Measurements from ENCODE around the gene ZNF575.

Gene ZNF575, protein sequence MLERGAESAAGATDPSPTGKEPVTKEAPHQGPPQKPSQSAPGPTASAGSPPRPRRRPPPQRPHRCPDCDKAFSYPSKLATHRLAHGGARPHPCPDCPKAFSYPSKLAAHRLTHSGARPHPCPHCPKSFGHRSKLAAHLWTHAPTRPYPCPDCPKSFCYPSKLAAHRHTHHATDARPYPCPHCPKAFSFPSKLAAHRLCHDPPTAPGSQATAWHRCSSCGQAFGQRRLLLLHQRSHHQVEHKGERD

DNA sequence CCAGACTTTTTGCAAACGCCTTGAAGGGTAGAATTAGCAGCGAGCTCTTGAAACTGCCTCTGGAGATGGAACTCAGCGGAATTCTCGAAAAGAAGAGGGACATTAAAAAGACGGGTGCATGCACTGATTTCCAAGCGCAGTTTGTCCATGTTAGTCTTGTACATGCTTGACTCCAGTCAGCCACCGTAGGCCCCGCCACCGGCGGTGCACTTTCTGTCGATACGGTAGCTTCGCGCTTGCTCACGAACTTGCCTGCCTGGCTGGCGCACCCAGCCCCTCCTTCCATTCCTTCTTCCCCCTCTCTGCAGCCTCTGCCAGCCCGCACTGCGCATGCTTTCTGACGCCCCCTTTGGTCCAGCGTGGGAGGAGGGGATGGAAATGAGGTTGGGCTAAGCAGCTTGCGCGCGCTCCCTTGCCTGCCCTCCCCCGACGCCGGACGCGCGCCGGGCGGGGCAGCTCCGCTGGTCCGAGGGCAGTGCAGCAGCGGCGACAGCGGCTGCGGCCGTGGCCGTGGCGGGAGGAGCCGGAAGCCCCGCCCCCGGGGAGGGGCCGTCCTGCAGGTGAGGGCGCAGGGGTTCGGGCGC lies at the start of gene ZNF575:
TSS of gene ZNF575 (plus strand) at position 227 of the 584 bp plus-strand sequence. CDS start 1,235 bp downstream, outside the sequence.
- H3K4me3 ChIP-seq (ENCODE audit: low read depth, low read length): peak within 1 kb of the TSS; percentile 77

DNA sequence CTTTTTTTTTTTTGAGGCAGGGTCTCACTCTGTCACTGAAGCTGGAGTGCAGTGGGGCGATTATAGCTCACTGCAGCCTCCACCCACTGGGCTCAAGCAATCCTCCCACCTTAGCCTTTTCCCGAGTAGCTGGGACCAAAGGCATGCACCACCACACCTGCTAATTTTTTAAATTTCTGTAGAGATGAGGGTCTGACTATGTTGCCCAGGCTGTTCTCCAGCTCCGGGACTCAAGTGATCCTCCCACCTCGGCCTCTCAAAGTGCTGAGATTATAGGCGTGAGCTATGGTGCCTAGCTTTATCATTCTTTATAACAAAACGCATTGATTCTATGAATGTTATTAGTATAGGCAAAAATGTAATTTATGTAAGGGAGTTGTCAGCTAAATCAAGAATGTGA lies 49.7 kb upstream of the ZNF575 start:
- no peak overlapping the region for H3K4me3 ChIP-seq (ENCODE audit: low read depth, low read length)

DNA sequence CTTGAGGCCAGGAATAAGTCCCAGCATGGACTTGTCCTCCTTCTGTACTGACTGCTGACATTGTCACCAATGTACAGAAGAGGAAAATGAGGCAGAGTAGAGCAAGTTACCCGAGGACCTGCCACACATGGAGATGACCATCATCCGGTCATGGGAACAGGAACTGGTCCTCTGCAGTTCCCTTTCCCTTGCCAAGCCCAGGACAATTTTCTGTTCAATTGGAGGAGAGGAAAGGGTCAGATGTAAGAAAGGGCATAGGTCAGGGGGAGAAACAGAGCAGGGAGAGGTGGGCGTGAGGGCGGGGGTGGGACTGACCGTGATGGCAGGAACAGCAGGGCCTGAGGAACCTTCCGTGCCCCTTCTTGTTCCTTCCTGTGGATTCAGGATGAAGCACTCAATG lies 47.0 kb upstream of the ZNF575 start:
- no peak overlapping the region for H3K4me3 ChIP-seq (ENCODE audit: low read depth, low read length)

DNA sequence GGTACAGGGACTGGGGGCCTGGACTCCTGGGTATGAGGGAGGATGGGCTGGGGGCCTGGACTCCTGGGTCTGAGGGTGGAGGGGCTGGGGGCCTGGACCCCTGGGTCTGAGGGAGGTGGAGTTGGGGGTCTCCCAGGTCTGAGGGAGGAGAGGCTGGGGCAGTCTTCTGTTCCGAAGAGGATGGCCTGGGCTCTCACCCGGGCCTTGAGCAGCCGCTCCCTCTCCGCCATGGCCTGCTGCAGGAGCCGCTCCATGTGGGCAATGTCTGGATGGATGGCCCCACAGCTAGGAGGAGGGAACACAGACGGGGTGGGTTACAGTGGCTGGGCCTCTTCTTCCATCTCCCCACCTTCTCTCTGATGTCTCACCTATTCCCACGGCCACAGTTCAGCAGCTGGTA lies 46.6 kb upstream of the ZNF575 start:
- H3K4me3 ChIP-seq (ENCODE audit: low read depth, low read length): no peak overlapping the region

DNA sequence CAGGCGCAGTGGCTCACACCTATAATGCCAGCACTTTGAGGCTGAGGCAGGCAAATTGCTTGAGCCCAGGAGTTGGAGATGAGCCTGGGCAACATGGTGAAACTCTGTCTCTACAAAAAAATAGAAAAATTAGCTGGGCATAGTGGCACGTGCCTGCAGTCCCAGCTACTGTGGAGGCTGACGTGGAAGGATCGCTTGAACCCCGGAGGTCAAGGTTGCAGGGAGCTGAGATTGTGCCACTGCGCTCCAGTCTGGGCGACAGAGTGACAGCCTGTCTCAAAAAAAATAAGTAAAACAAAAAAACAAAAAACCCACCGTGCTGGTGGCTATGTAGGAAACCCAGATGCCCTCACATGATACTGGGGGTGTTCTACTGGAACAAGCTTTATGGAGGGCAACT lies 44.8 kb upstream of the ZNF575 start:
- H3K4me3 ChIP-seq (ENCODE audit: low read depth, low read length): no peak overlapping the region

DNA sequence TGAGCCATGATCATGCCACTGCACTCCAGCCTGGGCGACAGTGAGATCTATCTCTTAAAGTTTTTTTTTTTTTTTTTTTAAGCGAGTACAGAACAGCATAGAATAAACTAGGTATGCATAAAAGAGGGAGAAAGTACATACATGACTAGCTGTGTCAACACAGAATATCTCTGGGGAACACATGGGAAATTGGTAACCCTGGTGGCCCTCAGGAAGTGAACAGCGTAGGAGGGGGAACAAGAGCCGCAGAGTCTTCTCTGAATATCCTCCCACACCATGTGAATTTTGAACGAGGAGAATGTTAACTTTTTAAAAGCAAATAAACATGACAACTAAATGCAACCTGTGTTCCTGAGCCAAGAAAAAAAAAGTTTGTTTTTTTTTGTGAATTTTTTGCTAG lies 43.7 kb upstream of the ZNF575 start:
- H3K4me3 ChIP-seq (ENCODE audit: low read depth, low read length): no peak overlapping the region

DNA sequence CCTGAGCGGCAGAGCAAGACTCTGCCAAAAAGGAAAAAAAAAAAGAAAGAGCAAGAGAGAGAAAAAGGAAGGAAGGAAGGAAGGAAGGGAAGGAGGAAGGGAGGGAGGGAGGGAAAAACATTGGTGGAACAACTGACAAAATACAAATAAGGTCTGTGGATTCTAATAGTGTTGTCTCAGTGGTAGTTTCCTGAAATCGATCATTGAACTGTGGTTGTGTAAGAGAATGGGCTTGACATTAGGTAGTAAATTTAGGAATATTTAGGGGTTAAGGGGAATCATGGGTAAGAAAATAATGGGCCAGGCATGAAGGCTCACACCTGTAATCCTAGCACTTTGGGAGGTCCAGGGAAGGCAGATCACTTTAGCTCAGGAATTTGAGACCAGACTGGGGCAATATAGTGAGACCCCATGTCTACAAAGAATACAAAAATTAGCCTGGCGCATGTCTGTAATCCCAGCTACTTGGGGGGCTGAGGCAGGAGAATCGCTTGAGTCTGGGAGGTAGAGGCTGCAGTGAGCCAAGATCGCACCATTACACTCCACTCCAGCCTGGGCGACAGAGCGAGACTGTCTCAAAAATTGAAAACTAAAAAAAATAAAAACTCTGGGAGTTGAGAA lies 42.9 kb upstream of the ZNF575 start:
- H3K4me3 ChIP-seq (ENCODE audit: low read depth, low read length): no peak overlapping the region

DNA sequence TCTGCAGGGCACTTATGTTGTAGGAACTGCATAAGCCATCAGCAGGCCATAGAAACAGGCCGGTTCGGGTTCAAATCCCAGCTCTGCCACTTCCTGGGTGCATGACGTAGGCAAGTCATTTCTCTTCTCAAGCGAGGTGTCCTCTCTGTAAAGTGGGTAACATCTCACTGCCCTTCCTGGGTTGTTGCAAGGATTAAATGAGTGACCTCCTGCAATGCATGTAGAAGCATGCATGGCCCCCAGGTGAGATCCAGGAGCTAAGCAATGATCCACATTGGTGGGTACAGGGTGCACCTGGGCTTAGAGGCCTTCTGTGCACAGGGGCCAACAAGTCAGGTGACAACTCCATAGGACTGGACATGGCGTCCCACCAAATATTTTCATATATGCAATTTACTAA lies 42.2 kb upstream of the ZNF575 start:
- no peak overlapping the region for H3K4me3 ChIP-seq (ENCODE audit: low read depth, low read length)

DNA sequence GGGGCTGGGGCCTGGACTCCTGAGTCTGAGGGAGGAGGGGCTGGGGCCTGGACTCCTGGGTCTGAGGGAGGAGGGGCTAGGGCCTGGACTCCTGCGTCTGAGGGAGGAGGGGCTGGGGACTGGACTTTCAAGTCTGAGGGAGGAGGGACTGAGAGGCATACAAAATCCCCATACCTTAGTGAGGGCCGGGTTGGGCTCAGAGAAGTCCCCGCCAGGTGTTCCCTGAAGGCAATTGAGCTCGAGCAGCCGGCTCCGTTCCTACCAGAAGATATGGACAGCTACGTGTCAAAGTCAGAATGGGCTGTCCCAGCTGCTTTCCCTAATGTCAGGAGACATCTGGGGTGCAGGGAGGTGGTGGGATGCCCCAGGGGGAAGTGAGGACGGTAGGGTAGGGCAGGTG lies 37.9 kb upstream of the ZNF575 start:
- no peak overlapping the region for H3K4me3 ChIP-seq (ENCODE audit: low read depth, low read length)

DNA sequence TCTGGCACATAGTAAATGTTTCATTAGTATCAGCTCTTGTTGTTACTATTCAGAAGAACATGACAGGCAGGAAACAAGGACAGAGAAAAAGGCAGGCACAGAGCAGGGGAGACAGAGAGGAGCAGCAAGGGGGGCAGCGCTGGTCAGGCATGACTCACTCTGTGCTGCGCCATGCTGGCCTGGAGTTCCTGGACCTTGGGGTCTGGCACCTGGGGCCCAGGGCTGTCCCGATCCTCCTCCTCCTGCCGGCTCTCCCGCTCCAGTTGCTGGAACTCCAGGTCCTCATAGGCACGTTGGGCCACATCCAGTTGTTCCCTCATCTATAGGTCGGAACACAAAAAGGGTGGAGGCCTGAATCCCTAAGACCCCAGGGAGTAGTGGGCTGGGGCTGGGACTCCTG lies 36.0 kb upstream of the ZNF575 start:
- no peak overlapping the region for H3K4me3 ChIP-seq (ENCODE audit: low read depth, low read length)

DNA sequence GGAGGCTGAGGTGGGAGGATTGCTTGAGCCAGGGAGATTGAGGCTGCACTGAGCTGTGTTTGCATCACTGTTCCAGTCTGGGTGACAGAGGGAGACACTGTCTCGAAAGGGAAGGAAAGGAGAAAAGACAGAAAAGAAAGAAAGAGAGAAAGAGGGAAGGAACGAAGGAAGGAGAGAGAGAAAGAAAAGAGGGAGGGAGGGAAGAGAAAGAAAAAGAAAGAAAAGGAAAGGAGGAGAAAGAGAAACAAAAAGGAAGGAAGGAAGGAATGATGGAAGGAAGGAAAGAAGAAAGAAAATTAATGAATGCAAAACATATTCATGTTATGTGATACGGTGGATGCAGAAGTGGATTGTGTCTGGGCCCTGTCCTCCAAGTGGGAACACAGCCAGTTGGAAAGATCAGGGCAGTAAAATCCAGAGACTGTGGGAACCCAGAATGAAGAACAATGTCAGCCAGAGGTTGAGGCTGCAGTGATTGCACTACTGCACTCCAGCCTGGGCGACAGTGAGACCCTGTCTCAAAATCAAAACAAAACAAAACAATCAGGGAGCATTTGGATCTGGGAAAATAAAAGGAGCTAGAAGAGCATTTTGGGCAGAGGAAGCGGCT lies 34.6 kb upstream of the ZNF575 start:
- H3K4me3 ChIP-seq (ENCODE audit: low read depth, low read length): no peak overlapping the region

DNA sequence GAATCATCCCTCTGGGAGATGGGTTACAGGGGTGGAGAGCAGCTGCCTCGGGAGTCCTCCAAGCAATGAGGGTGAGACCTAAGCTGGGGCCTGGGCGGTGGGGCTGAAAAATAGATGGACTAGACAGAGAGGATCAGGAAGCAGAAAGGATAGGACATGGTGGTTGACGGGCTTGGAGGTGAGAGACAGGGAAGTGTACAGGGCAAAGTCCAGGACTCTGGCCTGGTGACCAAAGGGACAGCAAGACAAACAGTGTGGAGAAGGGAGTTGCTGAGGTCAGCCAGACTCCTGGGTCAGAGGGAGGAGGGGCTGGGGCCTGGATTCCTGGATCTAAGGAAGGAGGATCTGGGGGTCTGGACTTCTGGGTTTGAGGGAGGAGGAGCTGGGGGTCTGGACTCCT lies 33.9 kb upstream of the ZNF575 start:
- no peak overlapping the region for H3K4me3 ChIP-seq (ENCODE audit: low read depth, low read length)

DNA sequence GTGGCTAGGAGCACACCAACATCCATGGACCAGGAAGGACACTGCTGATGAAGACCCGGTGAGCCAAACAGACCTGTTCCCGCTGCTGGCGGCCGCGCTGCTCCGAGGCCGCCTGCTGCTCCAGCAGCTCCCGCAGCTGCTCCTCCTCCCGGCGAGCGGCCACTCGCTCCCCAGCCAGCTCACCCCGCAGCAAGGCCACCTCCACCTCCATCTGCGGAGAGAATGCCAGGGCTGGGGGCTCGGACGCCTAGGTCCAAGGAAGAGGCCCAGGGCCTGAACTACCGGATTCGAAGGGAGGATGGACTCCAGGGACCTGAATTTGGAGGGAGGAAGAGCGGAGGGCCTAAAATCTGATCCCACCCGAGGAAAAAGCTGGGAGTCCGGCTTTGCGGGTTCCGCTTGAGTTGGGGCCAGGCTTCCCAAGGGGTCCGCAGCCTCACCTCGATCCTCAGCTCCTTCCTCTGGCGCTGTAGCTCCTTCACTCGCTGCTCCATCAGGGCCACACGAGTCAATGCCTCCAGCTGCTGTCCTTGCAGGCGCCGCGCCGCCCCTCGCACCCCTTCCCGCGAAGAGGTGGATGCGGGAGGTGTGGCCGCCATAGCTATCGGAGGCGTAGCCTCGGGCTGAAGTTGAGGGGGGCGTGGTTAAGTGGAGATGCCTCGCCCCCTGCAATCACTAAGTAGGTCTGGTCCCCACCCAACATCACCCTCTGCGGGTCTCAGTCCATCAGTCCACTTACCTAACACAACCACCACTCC lies 31.1 kb upstream of the ZNF575 start:
- no peak overlapping the region for H3K4me3 ChIP-seq (ENCODE audit: low read depth, low read length)

DNA sequence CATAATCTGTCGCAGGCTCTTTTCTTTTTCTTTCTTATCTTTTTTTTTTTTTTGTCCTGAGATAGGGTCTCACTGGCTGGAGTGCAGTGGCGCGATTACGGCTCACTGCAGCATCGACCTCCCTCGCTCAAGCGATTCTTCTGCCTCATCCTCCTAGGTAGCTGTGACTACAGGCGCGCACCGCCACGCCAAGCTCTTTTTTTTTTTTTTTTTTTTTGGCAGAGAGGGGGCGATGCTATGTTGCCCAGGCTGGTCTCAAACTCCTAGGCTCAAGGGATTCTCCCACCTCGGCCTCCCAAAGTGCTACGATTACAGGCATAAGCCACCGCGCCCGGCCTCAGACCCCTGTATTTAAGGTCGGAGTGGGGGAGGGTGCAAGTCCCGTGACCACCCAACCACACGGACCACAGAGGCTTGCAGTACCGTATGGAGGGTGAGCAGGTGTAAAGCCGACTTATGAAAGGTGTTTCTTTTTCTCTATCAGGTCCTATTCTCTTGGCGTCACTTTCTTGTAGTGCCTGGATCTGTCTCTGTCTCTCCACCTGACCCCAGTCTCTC lies 30.5 kb upstream of the ZNF575 start:
- no peak overlapping the region for H3K4me3 ChIP-seq (ENCODE audit: low read depth, low read length)

DNA sequence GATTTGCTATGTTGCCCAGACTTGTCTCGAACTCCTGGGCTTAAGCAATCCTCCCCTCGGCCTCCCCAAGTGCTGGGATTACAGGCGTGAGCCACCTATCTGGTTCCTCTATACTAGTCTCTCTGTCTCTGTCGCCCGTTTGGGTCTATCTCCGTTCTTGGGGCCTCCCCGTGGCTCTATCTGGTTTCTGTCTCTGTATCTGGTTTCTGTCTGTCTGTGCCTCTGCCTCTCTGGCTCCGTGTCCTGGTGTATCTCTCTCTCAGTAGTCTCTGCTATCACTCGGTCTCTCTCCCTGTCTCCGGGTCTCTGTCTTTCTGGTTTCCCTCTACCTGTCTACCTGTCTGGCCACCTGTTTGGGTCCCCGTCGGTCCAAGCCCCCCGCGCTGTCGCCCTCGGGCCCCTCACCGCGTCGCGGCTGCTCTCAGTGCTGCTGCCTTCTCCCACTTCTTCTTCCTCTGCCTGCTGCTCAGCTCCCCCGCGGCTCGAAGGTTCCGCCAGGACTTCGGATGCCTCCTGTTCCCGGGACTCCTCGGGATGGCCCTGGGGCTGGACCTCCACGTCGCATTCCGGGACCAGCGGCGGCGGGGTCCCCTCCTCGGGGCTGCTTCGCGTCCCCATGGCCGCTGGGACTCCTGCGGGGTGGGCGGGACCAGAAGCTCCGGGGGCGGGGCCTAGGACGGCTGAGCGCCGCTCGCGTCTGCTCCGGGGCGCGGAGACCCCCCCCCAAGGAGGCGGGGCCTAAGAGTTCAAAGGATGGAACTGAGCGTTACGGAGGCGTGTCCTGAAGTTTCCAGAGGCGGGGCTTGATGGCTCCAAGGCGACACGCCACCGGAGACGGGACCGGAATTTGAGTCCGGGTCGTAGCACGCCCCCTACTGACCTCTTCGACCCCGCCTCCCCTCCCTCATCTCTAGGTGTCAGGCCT lies 29.2 kb upstream of the ZNF575 start:
- peak overlapping the region; percentile 63 for H3K4me3 ChIP-seq (ENCODE audit: low read depth, low read length)

DNA sequence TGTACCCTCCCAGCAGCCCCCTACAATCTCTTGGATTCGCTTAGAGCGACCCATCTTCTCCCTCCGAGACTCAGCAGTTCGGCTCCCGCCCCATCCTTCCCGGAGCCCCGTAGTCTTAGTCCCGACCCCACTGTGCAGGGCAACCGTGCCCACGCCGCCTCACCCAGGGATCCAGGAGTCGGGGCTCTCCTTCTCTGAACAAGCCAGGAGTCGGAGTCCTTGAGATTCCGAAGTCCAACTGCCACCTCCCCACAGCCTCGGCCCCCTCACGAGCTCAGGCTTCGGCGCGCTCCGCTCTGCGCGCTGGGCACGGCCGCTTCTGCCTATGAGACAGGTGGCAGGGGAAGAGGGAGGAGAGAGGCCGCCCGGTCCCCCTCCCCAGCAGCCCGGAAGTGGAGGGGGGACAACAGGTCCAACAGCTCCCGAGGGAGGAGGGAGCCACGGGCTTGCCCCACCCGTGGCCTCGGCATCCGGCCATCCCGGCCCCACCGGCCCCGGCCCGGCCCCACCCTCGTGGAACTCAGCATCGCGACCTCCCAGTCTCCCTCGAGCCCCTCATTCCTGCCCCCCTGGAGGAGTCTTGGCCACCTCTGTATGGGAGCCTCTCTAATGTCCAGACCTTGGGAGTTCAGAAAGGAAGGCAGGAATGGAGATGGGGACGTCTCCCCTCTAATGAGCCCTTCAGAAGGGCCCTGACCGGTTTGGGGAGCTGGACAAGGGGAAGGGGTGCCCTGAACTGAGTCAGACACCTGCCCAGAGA lies 28.4 kb upstream of the ZNF575 start, which contains the start of gene PHLDB3:
TSS of gene PHLDB3 (minus strand) at position 321 of the 760 bp plus-strand sequence. CDS start 628 bp downstream, outside the sequence.
- peak within 1 kb of the TSS; percentile 63 for H3K4me3 ChIP-seq (ENCODE audit: low read depth, low read length)

DNA sequence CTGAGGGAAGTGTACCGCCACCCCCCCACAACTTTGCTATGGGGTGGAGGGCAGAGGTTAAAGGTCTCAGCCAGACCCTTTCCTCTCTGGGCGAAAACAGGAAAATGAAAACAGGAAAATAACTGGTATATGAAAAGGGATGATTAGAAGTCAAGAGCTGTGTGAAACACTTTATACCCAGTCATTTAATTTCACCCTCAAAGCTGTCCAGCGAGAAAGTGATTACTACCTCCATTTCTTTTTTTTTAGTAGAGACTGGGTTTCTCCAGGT lies 27.9 kb upstream of the ZNF575 start:
- H3K4me3 ChIP-seq (ENCODE audit: low read depth, low read length): peak overlapping the region; percentile 63

DNA sequence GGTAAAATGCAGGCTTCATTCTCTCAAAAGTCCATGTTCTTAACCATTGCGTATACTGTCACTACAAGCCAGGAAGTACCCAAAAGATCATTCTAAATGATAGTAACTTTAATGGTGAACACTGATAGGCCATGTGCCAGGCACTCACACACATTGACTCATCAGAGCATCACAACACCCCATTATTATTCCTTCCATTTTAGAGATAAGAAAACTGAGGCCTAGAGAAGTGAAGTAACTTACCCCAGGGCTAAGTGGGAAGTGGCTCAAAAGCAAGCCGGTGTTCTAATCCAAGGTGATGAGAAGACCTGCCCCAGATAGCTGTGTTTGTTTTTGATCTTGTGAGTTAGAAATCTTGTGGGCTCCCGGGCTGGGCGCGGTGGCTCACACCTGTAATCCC lies 27.0 kb upstream of the ZNF575 start:
- H3K4me3 ChIP-seq (ENCODE audit: low read depth, low read length): no peak overlapping the region

DNA sequence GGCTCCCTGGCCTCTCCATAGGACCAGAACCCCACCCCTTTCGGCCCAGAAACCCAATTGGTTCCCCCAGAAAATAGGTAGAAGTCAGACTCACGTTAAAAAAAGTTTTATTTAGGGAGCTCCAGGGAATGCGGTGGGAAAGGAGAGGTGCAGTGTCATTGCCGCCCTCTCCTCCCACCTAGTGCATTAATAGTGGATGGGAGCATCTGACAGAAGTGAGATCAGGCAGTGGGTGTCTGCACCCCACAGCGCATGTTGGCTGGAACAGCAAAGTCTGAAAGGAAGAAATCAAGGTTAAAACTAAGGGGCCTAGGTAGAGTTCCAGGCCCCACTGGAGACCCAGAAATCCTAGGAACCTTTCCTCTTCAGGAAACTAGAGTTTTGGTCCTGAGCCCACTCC lies 26.4 kb upstream of the ZNF575 start:
- no peak overlapping the region for H3K4me3 ChIP-seq (ENCODE audit: low read depth, low read length)
